Brain pericyte (primary cell): ENCODE data around the gene AP1S1.
"Not testable (repeated sequence)": the region's sequence is repeated elsewhere in the genome, so short reads cannot be mapped to it uniquely, and the experiment has no call there.

Experiments used
- DNase-seq: peaks from one replicate; pipeline ENCODE4 v3.0.0-alpha.2; 2012; ENCODE audit warnings: low read depth, low spot score

The AP1S1 gene

GRCh38 chr7:101124376-101125056 lies 29.8 kb upstream of the AP1S1 start:
- peak; percentile 75 for DNase-seq

DNA sequence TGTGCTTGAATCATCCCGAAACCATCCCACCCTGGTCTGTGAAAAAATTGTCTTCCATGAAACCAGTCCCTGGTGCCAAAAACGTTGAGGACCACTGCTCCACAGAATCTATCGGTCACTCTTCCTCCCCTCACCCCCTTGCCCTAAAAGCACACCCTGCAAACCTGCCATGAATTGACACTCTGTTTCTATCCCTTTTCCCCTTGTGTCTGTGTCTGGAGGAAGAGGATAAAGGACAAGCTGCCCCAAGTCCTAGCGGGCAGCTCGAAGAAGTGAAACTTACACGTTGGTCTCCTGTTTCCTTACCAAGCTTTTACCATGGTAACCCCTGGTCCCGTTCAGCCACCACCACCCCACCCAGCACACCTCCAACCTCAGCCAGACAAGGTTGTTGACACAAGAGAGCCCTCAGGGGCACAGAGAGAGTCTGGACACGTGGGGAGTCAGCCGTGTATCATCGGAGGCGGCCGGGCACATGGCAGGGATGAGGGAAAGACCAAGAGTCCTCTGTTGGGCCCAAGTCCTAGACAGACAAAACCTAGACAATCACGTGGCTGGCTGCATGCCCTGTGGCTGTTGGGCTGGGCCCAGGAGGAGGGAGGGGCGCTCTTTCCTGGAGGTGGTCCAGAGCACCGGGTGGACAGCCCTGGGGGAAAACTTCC lies 28.2 kb upstream of the AP1S1 start:
- DNase-seq: no peak

- DNase-seq: peak; percentile 86
Measured at GRCh38 chr7:101126651-101127459, 27.4 kb upstream of the AP1S1 start, which contains the start of gene SERPINE1. SERPINE1 (plus strand) TSS chr7:101127104; CDS start chr7:101128394, 1,290 bp downstream.

DNA sequence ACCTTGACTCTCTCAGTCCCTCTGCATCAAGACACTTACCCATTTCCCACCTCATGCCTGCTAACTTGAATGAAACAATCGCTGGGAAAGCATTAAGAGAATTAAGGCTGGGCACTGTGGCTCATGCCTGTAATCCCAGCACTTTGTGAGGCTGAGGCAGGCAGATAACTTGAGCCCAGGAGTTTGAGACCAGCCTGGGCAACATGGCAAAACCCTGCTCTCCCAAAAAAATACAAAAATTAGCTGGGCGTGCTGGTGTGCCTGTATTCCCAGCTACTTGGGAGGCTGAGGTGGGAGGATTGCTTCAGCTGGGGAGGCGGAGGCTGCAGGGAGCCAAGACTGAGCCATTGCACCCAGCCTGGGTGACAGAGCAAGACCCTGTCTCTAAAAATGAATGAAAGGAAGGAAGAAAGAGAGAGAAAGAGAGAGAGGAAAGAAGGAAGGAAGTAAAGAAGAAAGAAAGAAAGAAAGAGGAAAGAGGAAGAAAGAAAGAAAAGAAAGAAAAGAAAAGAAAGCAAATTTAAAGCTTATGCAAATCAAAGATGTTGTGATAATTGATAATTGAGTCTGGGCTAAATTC lies 26.7 kb upstream of the AP1S1 start:
- no peak for DNase-seq

GRCh38 chr7:101128040-101128834 lies 26.0 kb upstream of the AP1S1 start:
- DNase-seq: no peak

DNA sequence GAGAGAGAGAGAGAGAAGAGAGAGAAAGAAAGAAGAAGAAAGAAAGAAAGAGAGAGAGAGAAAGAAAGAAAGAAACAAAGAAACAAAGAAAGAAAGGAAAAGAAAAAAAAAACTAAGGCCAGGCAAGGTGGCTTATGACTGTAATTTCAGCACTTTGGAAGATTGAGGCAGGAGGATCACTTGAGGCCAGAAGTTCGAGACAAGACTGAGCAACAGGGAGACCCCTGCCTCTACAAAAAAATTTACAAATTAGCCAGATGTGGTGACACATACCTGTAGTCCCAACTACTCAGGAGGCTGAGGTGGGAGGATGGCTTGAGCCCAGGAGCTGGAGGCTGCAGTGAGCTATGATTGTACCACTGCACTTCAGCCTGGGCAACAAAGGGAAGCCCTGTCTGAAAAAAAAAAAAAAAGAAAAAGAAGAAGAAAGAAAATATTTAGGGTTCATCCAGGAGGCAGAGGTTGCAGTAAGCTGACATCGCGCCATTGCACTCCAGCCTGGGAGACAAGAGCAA lies 24.6 kb upstream of the AP1S1 start:
- no peak for DNase-seq

DNA sequence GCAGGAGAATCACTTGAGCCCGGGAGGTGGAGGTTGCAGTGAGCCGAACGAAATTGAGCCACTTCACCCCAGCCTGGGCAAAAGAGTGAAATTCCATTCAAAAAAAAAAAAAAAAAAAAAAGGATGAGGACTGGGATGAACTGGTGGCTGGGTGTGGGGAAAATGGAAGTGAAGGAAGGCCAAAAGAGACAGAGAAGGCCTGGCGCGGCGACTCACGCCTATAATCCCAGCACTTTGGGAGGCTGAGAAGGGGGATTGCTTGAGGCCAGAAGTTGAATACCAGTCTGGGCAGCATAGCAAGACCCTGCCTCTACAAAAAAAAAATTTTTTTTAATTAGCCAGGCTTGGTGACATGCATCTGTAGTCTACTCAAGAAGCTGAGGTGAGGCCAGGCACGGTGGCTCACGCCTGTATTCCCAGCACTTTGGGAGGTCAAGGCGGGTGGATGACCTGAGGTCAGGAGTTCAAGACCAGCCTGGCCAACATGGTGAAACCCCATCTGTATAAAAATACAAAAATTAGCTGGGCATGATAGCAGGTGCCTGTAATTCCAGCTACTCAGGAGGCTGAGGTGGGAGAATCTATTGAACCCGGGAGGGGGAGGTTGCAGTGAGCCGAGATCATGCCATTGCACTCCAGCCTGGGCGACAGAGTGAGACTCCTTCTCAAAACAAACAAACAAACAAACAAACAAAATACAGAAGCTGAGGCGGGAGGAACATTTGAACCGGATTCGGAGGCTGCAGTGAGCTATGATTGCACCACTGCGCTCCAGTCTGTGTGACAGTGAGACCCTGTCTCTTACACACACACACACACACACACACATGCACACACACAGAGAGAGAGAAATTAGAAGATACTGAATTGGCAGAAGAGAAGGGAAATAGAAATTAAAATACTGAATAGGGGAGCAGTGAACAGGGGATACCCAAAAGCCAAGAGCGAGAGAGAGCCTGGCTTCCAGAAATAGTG lies 21.4 kb upstream of the AP1S1 start:
- DNase-seq: not testable (repeated sequence)

DNA sequence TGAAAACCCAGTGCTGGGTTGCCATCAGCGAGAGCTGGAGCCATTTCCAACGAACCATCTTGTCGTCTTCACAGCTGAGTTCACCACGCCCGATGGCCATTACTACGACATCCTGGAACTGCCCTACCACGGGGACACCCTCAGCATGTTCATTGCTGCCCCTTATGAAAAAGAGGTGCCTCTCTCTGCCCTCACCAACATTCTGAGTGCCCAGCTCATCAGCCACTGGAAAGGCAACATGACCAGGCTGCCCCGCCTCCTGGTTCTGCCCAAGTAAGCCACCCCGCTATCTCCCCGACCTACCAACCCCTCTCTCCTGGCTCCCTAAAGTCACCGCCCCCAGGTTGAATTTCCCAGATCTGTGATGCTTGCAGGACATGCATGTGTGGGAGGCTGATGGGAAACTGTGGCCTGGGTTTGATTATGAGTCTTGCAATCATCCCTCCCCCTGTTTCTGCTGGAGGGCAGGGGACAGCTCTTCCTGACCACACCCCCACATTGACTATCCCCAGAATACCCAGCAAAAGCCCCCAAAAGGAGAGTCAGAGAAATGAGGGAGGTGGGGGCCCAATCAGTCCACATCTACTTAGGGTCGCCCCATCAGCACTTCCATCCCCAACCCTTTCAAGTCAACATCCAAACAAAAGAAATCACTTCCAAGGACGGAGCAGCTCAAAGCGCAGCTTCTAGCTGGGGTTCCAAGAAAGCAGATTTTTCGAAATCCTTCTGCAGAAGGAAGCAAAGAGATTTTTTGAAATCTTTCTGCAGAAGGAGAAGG lies 20.5 kb upstream of the AP1S1 start:
- DNase-seq: no peak

DNA sequence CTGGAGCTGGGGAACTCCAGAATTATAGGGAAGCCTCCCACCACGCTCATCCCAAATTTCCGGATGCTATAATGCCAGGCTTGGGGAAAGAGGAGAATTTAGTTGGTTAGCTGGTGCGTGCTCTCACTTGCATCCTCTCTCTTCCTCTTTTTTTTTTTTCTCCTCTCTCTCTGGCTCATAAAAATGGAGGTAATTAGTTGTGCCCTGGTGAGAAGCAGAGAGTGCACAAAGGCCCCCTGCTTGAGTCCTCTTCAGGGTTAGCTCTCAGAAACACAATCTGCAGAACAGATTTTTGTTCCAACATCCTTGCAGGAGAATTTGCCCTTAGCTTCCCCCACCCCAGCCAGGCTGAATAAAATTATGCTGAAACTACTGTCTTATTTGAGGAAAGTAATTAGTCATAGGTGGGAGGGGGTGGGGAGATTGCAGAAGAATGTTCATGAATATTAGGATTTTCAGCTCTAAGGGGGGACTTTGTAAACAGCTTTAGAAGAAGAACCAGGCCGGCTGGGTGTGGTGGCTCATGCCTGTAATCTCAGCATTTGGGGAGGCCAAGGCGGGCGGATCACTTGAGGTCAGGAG lies 19.8 kb upstream of the AP1S1 start:
- DNase-seq: no peak

- no peak for DNase-seq
Measured at GRCh38 chr7:101137651-101138212, 16.5 kb upstream of the AP1S1 start.

- DNase-seq: peak; percentile 82
Measured at GRCh38 chr7:101138213-101138870, 15.9 kb upstream of the AP1S1 start.

DNA sequence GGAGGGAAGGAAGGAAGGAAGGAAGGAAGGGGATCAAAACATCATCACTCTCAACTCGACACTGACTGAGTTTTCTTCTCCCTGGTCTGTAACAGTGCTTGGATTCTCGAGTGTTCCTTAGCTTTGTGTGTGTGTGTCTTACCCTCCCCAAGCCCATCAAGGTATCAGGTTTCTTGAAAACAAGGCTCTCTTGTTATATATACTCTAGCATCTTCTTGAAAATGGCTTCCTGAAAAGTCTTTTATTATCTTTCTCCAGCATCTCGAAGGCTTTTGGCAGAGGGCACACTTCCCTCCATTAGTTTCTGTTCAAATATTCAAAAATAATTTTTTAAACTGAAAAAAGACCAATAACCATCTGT lies 14.0 kb upstream of the AP1S1 start:
- DNase-seq: no peak

- DNase-seq: no peak
Measured at GRCh38 chr7:101140746-101141382, 13.4 kb upstream of the AP1S1 start.

GRCh38 chr7:101151908-101152651 lies 2.2 kb upstream of the AP1S1 start:
- DNase-seq: no peak

- no peak for DNase-seq
Measured at GRCh38 chr7:101154693-101155102, 422 bp downstream of the AP1S1 start.

DNA sequence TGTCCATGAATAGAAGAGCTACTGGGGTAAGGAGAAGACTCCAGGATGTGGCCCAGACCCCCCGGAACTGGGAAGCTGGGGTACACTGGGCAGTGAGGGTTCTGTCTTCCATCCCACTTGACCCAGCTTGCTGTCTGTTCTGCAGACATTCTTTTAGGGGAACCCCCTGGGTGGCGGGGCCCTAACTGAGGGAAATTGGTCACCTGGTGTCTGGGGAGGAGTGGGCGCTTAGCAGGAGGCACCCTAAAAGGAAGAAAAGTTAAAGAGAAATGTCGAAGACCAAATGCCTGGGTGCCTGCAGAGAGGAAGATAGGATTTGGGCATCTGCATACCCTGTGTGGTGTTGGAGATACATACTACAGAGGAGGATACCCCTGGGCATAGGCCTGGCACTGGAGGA lies 1.0 kb downstream of the AP1S1 start:
- DNase-seq: no peak

GRCh38 chr7:101156277-101156676 lies 2.0 kb downstream of the AP1S1 start:
- DNase-seq: no peak
